NCI-H446 (cell line): ENCODE data around the gene RASSF10.

Experiments used
- DNase-seq, 2 experiments: peaks; one replicate each; lab custom pipeline; 2025; lab: John Stamatoyannopoulos, UW

The RASSF10 gene

GRCh38 chr11:13008625-13009475 is at the start of gene RASSF10:
Gene RASSF10, plus strand, starts transcription at chr11:13009316. Its CDS starts 261 bp downstream, at chr11:13009577.
- DNase-seq: no peak

- DNase-seq: no peak
Measured at GRCh38 chr11:12961615-12962014, 47.5 kb upstream of the RASSF10 start.

- DNase-seq: no peak
Measured at GRCh38 chr11:12962306-12962705, 46.8 kb upstream of the RASSF10 start.

- no peak for DNase-seq
Measured at GRCh38 chr11:12963051-12963450, 46.1 kb upstream of the RASSF10 start.

GRCh38 chr11:12963792-12964536 is 45.2 kb upstream of the RASSF10 start:
- peak; percentile 61 to 78 for DNase-seq

- DNase-seq: no peak
Measured at GRCh38 chr11:12964650-12965049, 44.5 kb upstream of the RASSF10 start.

- no peak for DNase-seq
Measured at GRCh38 chr11:12966002-12966401, 43.1 kb upstream of the RASSF10 start.

- DNase-seq: no peak
Measured at GRCh38 chr11:12968101-12968500, 41.0 kb upstream of the RASSF10 start.

- no peak for DNase-seq
Measured at GRCh38 chr11:12968826-12969225, 40.3 kb upstream of the RASSF10 start.

- no peak for DNase-seq
Measured at GRCh38 chr11:12971955-12972354, 37.2 kb upstream of the RASSF10 start.

GRCh38 chr11:12973528-12974181 is 35.5 kb upstream of the RASSF10 start:
- no peak for DNase-seq

- DNase-seq: no peak
Measured at GRCh38 chr11:12975195-12975594, 33.9 kb upstream of the RASSF10 start.

- no peak for DNase-seq
Measured at GRCh38 chr11:12979928-12980689, 29.0 kb upstream of the RASSF10 start.

- no peak for DNase-seq
Measured at GRCh38 chr11:12981676-12982522, 27.2 kb upstream of the RASSF10 start.

GRCh38 chr11:12983336-12983735 is 25.8 kb upstream of the RASSF10 start:
- no peak for DNase-seq

GRCh38 chr11:12986194-12986898 is 22.8 kb upstream of the RASSF10 start:
- no peak for DNase-seq

GRCh38 chr11:12989428-12990161 is 19.5 kb upstream of the RASSF10 start:
- peak in 1 of 2 experiments; percentile 6 for DNase-seq

- no peak for DNase-seq
Measured at GRCh38 chr11:12990162-12990480, 19.0 kb upstream of the RASSF10 start.

- DNase-seq: no peak
Measured at GRCh38 chr11:12991426-12991825, 17.7 kb upstream of the RASSF10 start.

GRCh38 chr11:12993626-12994025 is 15.5 kb upstream of the RASSF10 start:
- no peak for DNase-seq
